ENCODE results near the gene FBXW10B. TPM values are rescaled to one million over a fixed set of nuclear protein-coding genes. Genes with fewer than 3 reads are reported as not detected.

FBXW10B gene
- total RNA-seq, 1 experiment from 2014 or later, result 3.4 TPM

- no TSS peak for BruUV-seq (replicated peaks)
- CTCF ChIA-PET, result interaction anchor here (1.9 kb wide), 1 partner anchor 10 kb away, joined by 11 read pairs; no protein-coding TSS in a partner anchor
- Mint-ChIP-seq H3K27ac (ENCODE audit: low read depth, unreplicated experiment) (peak overlapping the region; percentile 93), H3K36me3 (ENCODE audit: insufficient read depth, unreplicated experiment) (peaks cover 39% of the 10 kb centered on the region), H3K9me3 (ENCODE audit: unreplicated experiment) (no peaks in the 10 kb centered on the region), H3K4me3 (ENCODE audit: unreplicated experiment) (no peak overlapping the region), H3K4me1 (ENCODE audit: insufficient read depth, unreplicated experiment) (peaks cover 47% of the 10 kb centered on the region), H3K27me3 (ENCODE audit: insufficient read depth, unreplicated experiment) (no peaks in the 10 kb centered on the region)
- POLR2A ChIA-PET, result interaction anchor here (1.1 to 6.7 kb wide), 3 partner anchors 10 to 340 kb away, joined by 6 to 109 read pairs (median 7); partner anchors contain the start of genes TRIM16, TTC19 and ZSWIM7
- no peak for DNase-seq (ENCODE audit: unreplicated experiment)
- TF ChIP-seq CTCF (IDR thresholded peaks at IDR 0.05; ENCODE audit: unreplicated experiment), result no peak
- intact Hi-C loops (cut with micrococcal nuclease), result no loop called here
Observed at GRCh38 chr17:15660077-15660476, 40.6 kb upstream of the FBXW10B start.

- intact Hi-C loops (cut with micrococcal nuclease), result no loop called here
- H3K4me3 Mint-ChIP-seq (ENCODE audit: unreplicated experiment), result peak overlapping the region; percentile 38
- TF ChIP-seq CTCF (IDR thresholded peaks at IDR 0.05; ENCODE audit: unreplicated experiment), result no peak
Observed at GRCh38 chr17:15659663-15660062, 40.2 kb upstream of the FBXW10B start.

GRCh38 chr17:15659236-15659635, 39.7 kb upstream of the FBXW10B start:
- TF ChIP-seq CTCF (IDR thresholded peaks at IDR 0.05; ENCODE audit: unreplicated experiment), result no peak
- intact Hi-C loops (cut with micrococcal nuclease), result no loop called here
- no peaks in the 10 kb centered on the region for H3K27me3 Mint-ChIP-seq (ENCODE audit: insufficient read depth, unreplicated experiment)
- peaks cover 32% of the 10 kb centered on the region for H3K36me3 Mint-ChIP-seq (ENCODE audit: insufficient read depth, unreplicated experiment)
- ChIA-PET POLR2A (interaction anchor here (0.6 to 6.7 kb wide), 4 partner anchors 9 to 341 kb away, joined by 3 to 109 read pairs (median 6); partner anchors contain the start of genes TRIM16, TTC19 and ZSWIM7), CTCF (interaction anchor here (0.5 to 1.9 kb wide), 4 partner anchors 9 to 683 kb away, joined by 3 to 11 read pairs (median 3); no protein-coding TSS in a partner anchor)
- no peaks in the 10 kb centered on the region for H3K9me3 Mint-ChIP-seq (ENCODE audit: unreplicated experiment)
- H3K4me1 Mint-ChIP-seq (ENCODE audit: insufficient read depth, unreplicated experiment), result peaks cover 47% of the 10 kb centered on the region
- peak overlapping the region; percentile 93 for H3K27ac Mint-ChIP-seq (ENCODE audit: low read depth, unreplicated experiment)
- no peak for DNase-seq (ENCODE audit: unreplicated experiment)
- H3K4me3 Mint-ChIP-seq (ENCODE audit: unreplicated experiment), result peak overlapping the region; percentile 38
- no TSS peak for BruUV-seq (replicated peaks)

More at GRCh38 chr17:15659663-15660062, 40.2 kb upstream of the FBXW10B start:
- Mint-ChIP-seq H3K27ac (ENCODE audit: low read depth, unreplicated experiment) (peak overlapping the region; percentile 93), H3K4me1 (ENCODE audit: insufficient read depth, unreplicated experiment) (peaks cover 47% of the 10 kb centered on the region), H3K36me3 (ENCODE audit: insufficient read depth, unreplicated experiment) (peaks cover 35% of the 10 kb centered on the region), H3K9me3 (ENCODE audit: unreplicated experiment) (no peaks in the 10 kb centered on the region), H3K27me3 (ENCODE audit: insufficient read depth, unreplicated experiment) (no peaks in the 10 kb centered on the region)
- ChIA-PET POLR2A (interaction anchor here (0.6 to 6.7 kb wide), 4 partner anchors 9 to 340 kb away, joined by 3 to 109 read pairs (median 6); partner anchors contain the start of genes TRIM16, TTC19 and ZSWIM7), CTCF (interaction anchor here (0.5 to 1.9 kb wide), 4 partner anchors 10 to 683 kb away, joined by 3 to 11 read pairs (median 3); no protein-coding TSS in a partner anchor)
- peak; percentile 92 for DNase-seq (ENCODE audit: unreplicated experiment)
- no TSS peak for BruUV-seq (replicated peaks)

- BruUV-seq (replicated peaks), result no TSS peak
- H3K4me3 Mint-ChIP-seq (ENCODE audit: unreplicated experiment), result peak overlapping the region; percentile 12
- POLR2A ChIA-PET, result interaction anchor here (0.6 to 6.7 kb wide), 4 partner anchors 8 to 342 kb away, joined by 3 to 109 read pairs (median 6); partner anchors contain the start of genes TRIM16, TTC19 and ZSWIM7
- no peaks in the 10 kb centered on the region for H3K9me3 Mint-ChIP-seq (ENCODE audit: unreplicated experiment)
- intact Hi-C loops (cut with micrococcal nuclease), result no loop called here
- no peak for TF ChIP-seq CTCF (IDR thresholded peaks at IDR 0.05; ENCODE audit: unreplicated experiment)
- peak; percentile 50 for DNase-seq (ENCODE audit: unreplicated experiment)
- CTCF ChIA-PET, result interaction anchor here (0.7 to 1.9 kb wide), 2 partner anchors 8 to 1219 kb away, joined by 3 to 11 read pairs; no protein-coding TSS in a partner anchor
- peak overlapping the region; percentile 93 for H3K27ac Mint-ChIP-seq (ENCODE audit: low read depth, unreplicated experiment)
- no peaks in the 10 kb centered on the region for H3K27me3 Mint-ChIP-seq (ENCODE audit: insufficient read depth, unreplicated experiment)
- peaks cover 26% of the 10 kb centered on the region for H3K36me3 Mint-ChIP-seq (ENCODE audit: insufficient read depth, unreplicated experiment)
- peaks cover 46% of the 10 kb centered on the region for H3K4me1 Mint-ChIP-seq (ENCODE audit: insufficient read depth, unreplicated experiment)
Observed at GRCh38 chr17:15658296-15658695, 38.8 kb upstream of the FBXW10B start.

Data from MCF 10A (cell line).